ENCODE measurements around the gene LZTS2.

LZTS2 gene

GRCh38 chr10:101001659-101002035 lies 2.0 kb downstream of the LZTS2 start:
- TF ChIP-seq ZFX (IDR thresholded peaks at IDR 0.05): no peak
- TF ChIP-seq, protein P1, sequence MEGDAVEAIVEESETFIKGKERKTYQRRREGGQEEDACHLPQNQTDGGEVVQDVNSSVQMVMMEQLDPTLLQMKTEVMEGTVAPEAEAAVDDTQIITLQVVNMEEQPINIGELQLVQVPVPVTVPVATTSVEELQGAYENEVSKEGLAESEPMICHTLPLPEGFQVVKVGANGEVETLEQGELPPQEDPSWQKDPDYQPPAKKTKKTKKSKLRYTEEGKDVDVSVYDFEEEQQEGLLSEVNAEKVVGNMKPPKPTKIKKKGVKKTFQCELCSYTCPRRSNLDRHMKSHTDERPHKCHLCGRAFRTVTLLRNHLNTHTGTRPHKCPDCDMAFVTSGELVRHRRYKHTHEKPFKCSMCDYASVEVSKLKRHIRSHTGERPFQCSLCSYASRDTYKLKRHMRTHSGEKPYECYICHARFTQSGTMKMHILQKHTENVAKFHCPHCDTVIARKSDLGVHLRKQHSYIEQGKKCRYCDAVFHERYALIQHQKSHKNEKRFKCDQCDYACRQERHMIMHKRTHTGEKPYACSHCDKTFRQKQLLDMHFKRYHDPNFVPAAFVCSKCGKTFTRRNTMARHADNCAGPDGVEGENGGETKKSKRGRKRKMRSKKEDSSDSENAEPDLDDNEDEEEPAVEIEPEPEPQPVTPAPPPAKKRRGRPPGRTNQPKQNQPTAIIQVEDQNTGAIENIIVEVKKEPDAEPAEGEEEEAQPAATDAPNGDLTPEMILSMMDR (conservative IDR thresholded peaks at IDR 0.05): no peak
- no peak overlapping the region; the same call in 1 of the 2 replicates for H3K27ac ChIP-seq

DNA sequence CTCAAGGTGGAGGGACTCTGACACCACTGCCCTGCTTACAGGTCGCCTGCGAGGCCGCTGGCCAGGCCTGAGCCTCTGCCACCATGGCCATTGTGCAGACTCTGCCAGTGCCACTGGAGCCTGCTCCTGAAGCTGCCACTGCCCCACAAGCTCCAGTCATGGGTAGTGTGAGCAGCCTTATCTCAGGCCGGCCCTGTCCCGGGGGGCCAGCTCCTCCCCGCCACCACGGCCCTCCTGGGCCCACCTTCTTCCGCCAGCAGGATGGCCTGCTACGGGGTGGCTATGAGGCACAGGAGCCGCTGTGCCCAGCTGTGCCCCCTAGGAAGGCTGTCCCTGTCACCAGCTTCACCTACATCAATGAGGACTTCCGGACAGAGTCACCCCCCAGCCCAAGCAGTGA lies 2.8 kb downstream of the LZTS2 start:
- no peak overlapping the region for H3K27ac ChIP-seq

GRCh38 chr10:101003639-101004206 lies 4.1 kb downstream of the LZTS2 start:
- no peak for TF ChIP-seq ZFX (IDR thresholded peaks at IDR 0.05)
- TF ChIP-seq, protein P1 (conservative IDR thresholded peaks at IDR 0.05): no peak
- no peak overlapping the region for H3K27ac ChIP-seq

More for the DNA sequence above, 2.8 kb downstream of the LZTS2 start:
- TF ChIP-seq, protein P1 (conservative IDR thresholded peaks at IDR 0.05): no peak
- TF ChIP-seq ZFX (IDR thresholded peaks at IDR 0.05): no peak

DNA sequence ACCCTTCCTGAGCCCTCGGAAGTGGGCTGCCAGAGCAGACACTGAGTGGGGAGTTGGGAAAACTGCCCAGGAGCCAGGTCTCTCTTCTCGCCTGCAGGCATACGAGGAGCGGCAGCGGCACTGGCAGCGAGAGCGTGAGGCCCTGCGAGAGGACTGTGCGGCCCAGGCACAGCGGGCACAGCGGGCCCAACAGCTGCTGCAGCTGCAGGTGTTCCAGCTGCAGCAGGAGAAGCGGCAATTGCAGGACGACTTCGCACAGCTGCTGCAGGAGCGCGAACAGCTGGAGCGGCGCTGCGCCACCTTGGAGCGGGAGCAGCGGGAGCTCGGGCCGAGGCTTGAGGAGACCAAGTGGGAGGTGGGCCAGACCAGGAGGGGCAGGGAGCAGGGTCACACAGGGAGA lies 5.8 kb downstream of the LZTS2 start:
- no peak overlapping the region for H3K27ac ChIP-seq
- no peak for TF ChIP-seq ZFX (IDR thresholded peaks at IDR 0.05)
- TF ChIP-seq, protein P1 (conservative IDR thresholded peaks at IDR 0.05): no peak

- TF ChIP-seq, protein P1 (conservative IDR thresholded peaks at IDR 0.05): no peak
- no peak for TF ChIP-seq ZFX (IDR thresholded peaks at IDR 0.05)
- H3K27ac ChIP-seq: no peak overlapping the region
These were observed 6.4 kb downstream of the LZTS2 start for GRCh38 chr10:101005869-101006567.

DNA sequence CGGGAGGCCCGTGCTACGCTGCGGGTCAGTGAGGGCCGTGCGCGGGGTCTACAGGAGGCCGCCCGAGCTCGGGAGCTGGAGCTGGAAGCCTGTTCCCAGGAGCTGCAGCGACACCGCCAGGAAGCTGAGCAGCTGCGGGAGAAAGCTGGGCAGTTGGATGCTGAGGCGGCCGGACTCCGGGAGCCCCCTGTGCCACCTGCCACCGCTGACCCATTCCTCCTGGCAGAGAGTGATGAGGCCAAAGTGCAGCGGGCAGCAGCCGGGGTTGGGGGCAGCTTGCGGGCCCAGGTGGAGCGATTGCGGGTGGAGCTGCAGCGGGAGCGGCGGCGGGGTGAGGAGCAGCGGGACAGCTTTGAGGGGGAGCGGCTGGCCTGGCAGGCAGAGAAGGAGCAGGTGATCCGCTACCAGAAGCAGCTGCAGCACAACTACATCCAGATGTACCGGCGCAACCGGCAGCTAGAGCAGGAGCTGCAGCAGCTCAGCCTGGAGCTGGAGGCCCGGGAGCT lies 7.0 kb downstream of the LZTS2 start:
- TF ChIP-seq, protein P1 (conservative IDR thresholded peaks at IDR 0.05): no peak
- no peak for TF ChIP-seq ZFX (IDR thresholded peaks at IDR 0.05)
- no peak overlapping the region for H3K27ac ChIP-seq

- no peak overlapping the region for H3K27ac ChIP-seq
- TF ChIP-seq, protein P1 (conservative IDR thresholded peaks at IDR 0.05): no peak
- no peak for TF ChIP-seq ZFX (IDR thresholded peaks at IDR 0.05)
These were observed 7.6 kb downstream of the LZTS2 start for GRCh38 chr10:101007099-101007711.
